ENCODE results near the gene RFC4.
"Not testable (repeated sequence)": the region's sequence is repeated elsewhere in the genome, so short reads cannot be mapped to it uniquely, and the experiment has no call there.

The RFC4 gene

GRCh38 chr3:186807231-186807630, 949 bp upstream of the RFC4 start:
- peaks cover 9% of the 10 kb centered on the region; the same call in 1 of the 2 replicates for H3K36me3 ChIP-seq (ENCODE audit: insufficient read depth, low read length)
- no peak overlapping the region for H3K27ac ChIP-seq (ENCODE audit: low read depth, low read length)
- peak overlapping the region; percentile 95 for H3K4me3 ChIP-seq (ENCODE audit: low read depth, low read length)
- peaks cover 18% of the 10 kb centered on the region for H3K4me1 ChIP-seq (ENCODE audit: control insufficient read depth, insufficient read depth, low read length, unreplicated experiment)
- H3K79me2 ChIP-seq (ENCODE audit: control insufficient read depth, insufficient read depth, low read length, unreplicated experiment) = peaks cover 23% of the 10 kb centered on the region
- no peak overlapping the region for H2AFZ ChIP-seq (ENCODE audit: low read length, unreplicated experiment)
- H3K27me3 ChIP-seq (ENCODE audit: insufficient read depth, low read length) = no peaks in the 10 kb centered on the region

GRCh38 chr3:186803447-186803846, 2.8 kb downstream of the RFC4 start:
- H3K4me3 ChIP-seq (ENCODE audit: low read depth, low read length); H3K27ac ChIP-seq (ENCODE audit: low read depth, low read length); H2AFZ ChIP-seq (ENCODE audit: low read length, unreplicated experiment); H3K27me3 ChIP-seq (ENCODE audit: insufficient read depth, low read length): not testable (repeated sequence)
- Histone ChIP-seq H3K36me3 (ENCODE audit: insufficient read depth, low read length) (peaks cover 17% of the 10 kb centered on the region; the same call in 1 of the 2 replicates), H3K4me1 (ENCODE audit: control insufficient read depth, insufficient read depth, low read length, unreplicated experiment) (peaks cover 18% of the 10 kb centered on the region), H3K79me2 (ENCODE audit: control insufficient read depth, insufficient read depth, low read length, unreplicated experiment) (peaks cover 23% of the 10 kb centered on the region)

GRCh38 chr3:186802701-186803100, 3.6 kb downstream of the RFC4 start:
- Histone ChIP-seq H3K27ac (ENCODE audit: low read depth, low read length) (no peak overlapping the region), H3K4me1 (ENCODE audit: control insufficient read depth, insufficient read depth, low read length, unreplicated experiment) (peaks cover 18% of the 10 kb centered on the region), H3K36me3 (ENCODE audit: insufficient read depth, low read length) (peaks cover 22% of the 10 kb centered on the region; the same call in 1 of the 2 replicates), H3K27me3 (ENCODE audit: insufficient read depth, low read length) (no peaks in the 10 kb centered on the region), H2AFZ (ENCODE audit: low read length, unreplicated experiment) (no peak overlapping the region), H3K4me3 (ENCODE audit: low read depth, low read length) (no peak overlapping the region), H3K79me2 (ENCODE audit: control insufficient read depth, insufficient read depth, low read length, unreplicated experiment) (peaks cover 23% of the 10 kb centered on the region)

- Histone ChIP-seq H3K79me2 (ENCODE audit: control insufficient read depth, insufficient read depth, low read length, unreplicated experiment) (peaks cover 9% of the 10 kb centered on the region), H2AFZ (ENCODE audit: low read length, unreplicated experiment) (no peak overlapping the region), H3K36me3 (ENCODE audit: insufficient read depth, low read length) (peaks cover 23% of the 10 kb centered on the region; the same call in 1 of the 2 replicates), H3K4me3 (ENCODE audit: low read depth, low read length) (no peak overlapping the region), H3K4me1 (ENCODE audit: control insufficient read depth, insufficient read depth, low read length, unreplicated experiment) (peaks cover 9% of the 10 kb centered on the region), H3K27me3 (ENCODE audit: insufficient read depth, low read length) (no peaks in the 10 kb centered on the region), H3K27ac (ENCODE audit: low read depth, low read length) (no peak overlapping the region)
These were observed 6.0 kb downstream of the RFC4 start for GRCh38 chr3:186800285-186800684.

GRCh38 chr3:186798239-186798874, 7.9 kb downstream of the RFC4 start:
- Histone ChIP-seq H2AFZ (ENCODE audit: low read length, unreplicated experiment) (no peak overlapping the region), H3K36me3 (ENCODE audit: insufficient read depth, low read length) (peaks cover 23% of the 10 kb centered on the region), H3K27me3 (ENCODE audit: insufficient read depth, low read length) (no peaks in the 10 kb centered on the region), H3K4me3 (ENCODE audit: low read depth, low read length) (no peak overlapping the region), H3K79me2 (ENCODE audit: control insufficient read depth, insufficient read depth, low read length, unreplicated experiment) (no peaks in the 10 kb centered on the region), H3K4me1 (ENCODE audit: control insufficient read depth, insufficient read depth, low read length, unreplicated experiment) (no peaks in the 10 kb centered on the region), H3K27ac (ENCODE audit: low read depth, low read length) (no peak overlapping the region)

GRCh38 chr3:186790261-186790981, 15.9 kb downstream of the RFC4 start:
- Histone ChIP-seq H3K4me3 (ENCODE audit: low read depth, low read length) (no peak overlapping the region), H3K27ac (ENCODE audit: low read depth, low read length) (peak overlapping the region; percentile 27), H3K36me3 (ENCODE audit: insufficient read depth, low read length) (peaks cover 55% of the 10 kb centered on the region)

GRCh38 chr3:186789554-186790260, 16.6 kb downstream of the RFC4 start:
- H3K27me3 ChIP-seq (ENCODE audit: insufficient read depth, low read length) = no peaks in the 10 kb centered on the region
- no peak overlapping the region for H2AFZ ChIP-seq (ENCODE audit: low read length, unreplicated experiment)
- peaks cover 20% of the 10 kb centered on the region for H3K4me1 ChIP-seq (ENCODE audit: control insufficient read depth, insufficient read depth, low read length, unreplicated experiment)
- peaks cover 41% of the 10 kb centered on the region for H3K79me2 ChIP-seq (ENCODE audit: control insufficient read depth, insufficient read depth, low read length, unreplicated experiment)
- peaks cover 61% of the 10 kb centered on the region for H3K36me3 ChIP-seq (ENCODE audit: insufficient read depth, low read length)
- H3K4me3 ChIP-seq (ENCODE audit: low read depth, low read length) = no peak overlapping the region
- H3K27ac ChIP-seq (ENCODE audit: low read depth, low read length) = no peak overlapping the region; the same call in 1 of the 2 replicates

More at GRCh38 chr3:186790261-186790981, 15.9 kb downstream of the RFC4 start:
- peaks cover 34% of the 10 kb centered on the region for H3K79me2 ChIP-seq (ENCODE audit: control insufficient read depth, insufficient read depth, low read length, unreplicated experiment)
- peaks cover 20% of the 10 kb centered on the region for H3K4me1 ChIP-seq (ENCODE audit: control insufficient read depth, insufficient read depth, low read length, unreplicated experiment)
- H3K27me3 ChIP-seq (ENCODE audit: insufficient read depth, low read length) = no peaks in the 10 kb centered on the region
- no peak overlapping the region for H2AFZ ChIP-seq (ENCODE audit: low read length, unreplicated experiment)

GRCh38 chr3:186788482-186789370, 17.6 kb downstream of the RFC4 start:
- Histone ChIP-seq H3K27ac (ENCODE audit: low read depth, low read length) (peak overlapping the region; percentile 7; the same call in 1 of the 2 replicates), H3K79me2 (ENCODE audit: control insufficient read depth, insufficient read depth, low read length, unreplicated experiment) (peaks cover 51% of the 10 kb centered on the region), H3K27me3 (ENCODE audit: insufficient read depth, low read length) (no peaks in the 10 kb centered on the region), H2AFZ (ENCODE audit: low read length, unreplicated experiment) (no peak overlapping the region), H3K4me3 (ENCODE audit: low read depth, low read length) (peak overlapping the region; percentile 97), H3K36me3 (ENCODE audit: insufficient read depth, low read length) (peaks cover 69% of the 10 kb centered on the region), H3K4me1 (ENCODE audit: control insufficient read depth, insufficient read depth, low read length, unreplicated experiment) (peaks cover 20% of the 10 kb centered on the region)

GRCh38 chr3:186787642-186788481, 18.4 kb downstream of the RFC4 start:
- Histone ChIP-seq H3K79me2 (ENCODE audit: control insufficient read depth, insufficient read depth, low read length, unreplicated experiment) (peaks cover 57% of the 10 kb centered on the region), H3K27me3 (ENCODE audit: insufficient read depth, low read length) (no peaks in the 10 kb centered on the region), H3K36me3 (ENCODE audit: insufficient read depth, low read length) (peaks cover 66% of the 10 kb centered on the region), H3K4me3 (ENCODE audit: low read depth, low read length) (peak overlapping the region; percentile 97), H3K27ac (ENCODE audit: low read depth, low read length) (peak overlapping the region; percentile 92), H3K4me1 (ENCODE audit: control insufficient read depth, insufficient read depth, low read length, unreplicated experiment) (peaks cover 20% of the 10 kb centered on the region), H2AFZ (ENCODE audit: low read length, unreplicated experiment) (no peak overlapping the region)
